HG03196 (cell line): ENCODE data around the gene PON1.

Experiments used
- ATAC-seq: cut with Tn5 transposase; IDR thresholded peaks from one replicate; pipeline ENCODE4 v1.9.1; 2021; ENCODE audit not compliant: unreplicated experiment

The PON1 gene

GRCh38 chr7:95261895-95262415 lies 62.4 kb downstream of the PON1 start:
- no peak for ATAC-seq

- no peak for ATAC-seq
Measured at GRCh38 chr7:95255691-95256090, 68.6 kb downstream of the PON1 start.

GRCh38 chr7:95253986-95254385 lies 70.3 kb downstream of the PON1 start:
- ATAC-seq, result no peak

GRCh38 chr7:95251966-95252365 lies 72.4 kb downstream of the PON1 start:
- no peak for ATAC-seq

- no peak for ATAC-seq
Measured at GRCh38 chr7:95250571-95250970, 73.8 kb downstream of the PON1 start.
